Measurements from ENCODE around the gene SLC44A5. TPM values are rescaled to one million over a fixed set of nuclear protein-coding genes. Genes with fewer than 3 reads are reported as not detected.

The SLC44A5 gene
- total RNA-seq, 2 donors from 2014 or later: 0.17 to 5.4 TPM

DNA sequence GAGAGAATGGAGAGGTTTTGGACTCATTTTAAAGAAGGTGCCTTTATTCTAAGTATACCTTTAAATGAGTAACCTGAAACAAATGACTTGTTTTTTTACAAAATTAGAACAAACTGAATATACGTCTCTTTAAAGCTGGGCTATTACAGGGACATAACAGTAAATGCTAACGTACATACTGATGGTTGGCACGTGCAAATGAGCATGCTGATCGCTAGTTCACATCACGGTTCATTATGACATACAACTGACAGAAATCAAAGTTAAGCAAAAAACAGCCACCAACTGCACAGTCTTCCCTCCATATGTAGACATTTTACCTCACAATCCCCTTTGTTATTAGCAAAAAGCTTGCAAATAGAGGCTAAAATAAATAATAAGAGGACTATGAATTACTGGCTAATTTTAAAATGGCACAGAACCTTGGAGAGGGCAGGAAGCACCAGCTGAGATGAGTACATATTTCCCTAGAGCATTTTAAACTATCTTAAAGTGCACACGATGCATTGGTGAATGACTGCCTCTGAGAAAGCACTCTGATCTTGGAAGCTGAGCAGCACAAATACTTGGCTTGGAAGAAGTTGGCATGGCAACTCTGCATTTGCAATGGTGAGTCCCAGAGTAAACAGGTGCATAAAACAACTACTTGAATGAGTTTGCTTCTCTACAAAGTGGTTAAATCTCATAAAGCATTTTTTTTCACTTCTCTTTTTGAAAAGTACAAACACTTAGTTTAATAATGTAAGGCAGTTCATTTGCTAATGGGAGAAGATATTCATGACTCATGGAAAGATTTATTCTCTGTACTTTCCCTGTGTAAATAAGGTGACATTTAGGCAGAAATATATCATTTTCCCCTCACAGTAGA, 272.1 kb downstream of the SLC44A5 start:
- H3K36me3 ChIP-seq: no peaks in the 10 kb centered on the region
- no peaks in the 10 kb centered on the region for H3K9me3 ChIP-seq
- H3K9ac ChIP-seq (ENCODE audit: low read depth in 2 of 2, low read length in 2 of 2): no peak overlapping the region
- intact Hi-C loops (cut with DNase I): no loop called here
- no peaks in the 10 kb centered on the region for H3K27me3 ChIP-seq
- H3K27ac ChIP-seq: no peak overlapping the region
- TF ChIP-seq, protein P1, sequence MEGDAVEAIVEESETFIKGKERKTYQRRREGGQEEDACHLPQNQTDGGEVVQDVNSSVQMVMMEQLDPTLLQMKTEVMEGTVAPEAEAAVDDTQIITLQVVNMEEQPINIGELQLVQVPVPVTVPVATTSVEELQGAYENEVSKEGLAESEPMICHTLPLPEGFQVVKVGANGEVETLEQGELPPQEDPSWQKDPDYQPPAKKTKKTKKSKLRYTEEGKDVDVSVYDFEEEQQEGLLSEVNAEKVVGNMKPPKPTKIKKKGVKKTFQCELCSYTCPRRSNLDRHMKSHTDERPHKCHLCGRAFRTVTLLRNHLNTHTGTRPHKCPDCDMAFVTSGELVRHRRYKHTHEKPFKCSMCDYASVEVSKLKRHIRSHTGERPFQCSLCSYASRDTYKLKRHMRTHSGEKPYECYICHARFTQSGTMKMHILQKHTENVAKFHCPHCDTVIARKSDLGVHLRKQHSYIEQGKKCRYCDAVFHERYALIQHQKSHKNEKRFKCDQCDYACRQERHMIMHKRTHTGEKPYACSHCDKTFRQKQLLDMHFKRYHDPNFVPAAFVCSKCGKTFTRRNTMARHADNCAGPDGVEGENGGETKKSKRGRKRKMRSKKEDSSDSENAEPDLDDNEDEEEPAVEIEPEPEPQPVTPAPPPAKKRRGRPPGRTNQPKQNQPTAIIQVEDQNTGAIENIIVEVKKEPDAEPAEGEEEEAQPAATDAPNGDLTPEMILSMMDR (IDR thresholded peaks at IDR 0.05): no peak
- no peak overlapping the region for H3K4me3 ChIP-seq
- H3K4me1 ChIP-seq: no peaks in the 10 kb centered on the region
- DNase-seq: no peak

DNA sequence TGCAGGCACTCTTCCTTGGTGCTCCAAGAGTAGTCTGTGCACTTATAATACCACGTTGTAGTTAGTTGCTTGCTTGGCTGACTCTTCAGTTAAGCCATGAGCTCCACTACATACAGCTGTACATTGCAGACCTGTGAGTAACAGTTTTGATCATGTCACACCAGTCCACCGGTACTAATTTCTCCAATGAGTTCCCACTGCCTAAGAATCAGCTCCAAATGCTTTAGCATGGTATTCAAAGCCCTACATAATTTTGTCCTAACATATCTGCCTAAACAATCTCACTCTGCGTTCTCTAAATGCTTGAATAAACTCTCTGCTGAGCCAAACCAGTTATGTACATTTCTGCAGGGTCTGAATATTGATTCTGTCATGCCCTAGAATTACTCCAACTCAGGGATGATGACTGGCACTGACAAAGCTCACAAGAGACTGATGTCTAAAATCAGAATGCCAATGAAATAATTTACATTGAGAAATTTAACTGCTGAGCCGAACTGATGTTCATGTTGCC, 276.0 kb downstream of the SLC44A5 start:
- H3K4me1 ChIP-seq: no peaks in the 10 kb centered on the region
- H3K36me3 ChIP-seq: no peaks in the 10 kb centered on the region
- no peak overlapping the region for H3K9ac ChIP-seq (ENCODE audit: low read depth in 2 of 2, low read length in 2 of 2)
- intact Hi-C loops (cut with DNase I): no loop called here
- H3K27me3 ChIP-seq: no peaks in the 10 kb centered on the region
- H3K9me3 ChIP-seq: no peaks in the 10 kb centered on the region
- no peak overlapping the region for H3K4me3 ChIP-seq
- TF ChIP-seq, protein P1 (IDR thresholded peaks at IDR 0.05): no peak
- DNase-seq: no peak
- H3K27ac ChIP-seq: no peak overlapping the region

DNA sequence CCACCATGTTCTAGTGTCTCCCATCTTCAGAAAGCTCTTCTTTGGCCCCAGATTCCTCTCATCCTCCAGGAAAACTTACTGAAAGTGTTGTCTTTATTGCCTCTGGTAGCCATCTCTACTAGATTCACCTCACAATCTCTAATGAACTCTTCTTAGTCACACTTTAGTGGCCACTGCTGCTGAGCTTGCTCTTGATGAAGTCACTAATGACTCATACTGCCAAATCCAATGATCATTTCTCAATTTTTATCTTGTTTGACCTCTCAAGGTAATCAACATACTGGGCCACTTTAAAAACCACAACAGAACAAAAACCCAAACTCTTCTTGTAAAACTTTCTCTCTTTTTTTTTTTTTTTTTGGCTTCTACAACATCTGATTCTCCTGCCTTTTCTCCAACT, 280.3 kb downstream of the SLC44A5 start:
- Histone ChIP-seq H3K4me3 (no peak overlapping the region), H3K9ac (ENCODE audit: low read depth in 2 of 2, low read length in 2 of 2) (no peak overlapping the region), H3K27ac (no peak overlapping the region), H3K27me3 (no peaks in the 10 kb centered on the region), H3K36me3 (no peaks in the 10 kb centered on the region), H3K4me1 (no peaks in the 10 kb centered on the region), H3K9me3 (no peaks in the 10 kb centered on the region)
- TF ChIP-seq, protein P1 (IDR thresholded peaks at IDR 0.05): no peak
- intact Hi-C loops (cut with DNase I): no loop called here
- DNase-seq: no peak

DNA sequence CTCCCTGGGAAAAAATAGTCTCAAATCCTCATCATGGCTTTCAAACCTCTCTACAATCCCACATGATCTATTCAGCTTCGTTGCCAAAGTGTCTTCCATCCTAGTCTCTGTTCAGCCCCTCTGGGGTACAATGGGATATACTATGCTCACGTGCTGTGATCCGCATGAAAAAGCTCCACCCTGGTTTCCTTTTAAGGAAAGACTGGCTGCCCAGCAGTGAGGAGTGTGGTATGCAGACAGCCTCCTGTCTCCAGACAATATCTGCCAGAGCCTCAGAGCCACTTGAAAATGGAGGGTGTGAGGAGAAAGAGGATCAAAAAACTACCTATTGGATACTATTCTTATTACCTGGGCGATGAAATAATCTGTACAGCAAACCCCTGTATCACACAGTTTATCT, 282.2 kb downstream of the SLC44A5 start:
- Histone ChIP-seq H3K27ac (no peak overlapping the region), H3K27me3 (no peaks in the 10 kb centered on the region), H3K9ac (ENCODE audit: low read depth in 2 of 2, low read length in 2 of 2) (no peak overlapping the region), H3K9me3 (no peaks in the 10 kb centered on the region), H3K4me3 (no peak overlapping the region), H3K36me3 (no peaks in the 10 kb centered on the region), H3K4me1 (no peaks in the 10 kb centered on the region)
- DNase-seq: no peak
- intact Hi-C loops (cut with DNase I): no loop called here
- TF ChIP-seq, protein P1 (IDR thresholded peaks at IDR 0.05): no peak

DNA sequence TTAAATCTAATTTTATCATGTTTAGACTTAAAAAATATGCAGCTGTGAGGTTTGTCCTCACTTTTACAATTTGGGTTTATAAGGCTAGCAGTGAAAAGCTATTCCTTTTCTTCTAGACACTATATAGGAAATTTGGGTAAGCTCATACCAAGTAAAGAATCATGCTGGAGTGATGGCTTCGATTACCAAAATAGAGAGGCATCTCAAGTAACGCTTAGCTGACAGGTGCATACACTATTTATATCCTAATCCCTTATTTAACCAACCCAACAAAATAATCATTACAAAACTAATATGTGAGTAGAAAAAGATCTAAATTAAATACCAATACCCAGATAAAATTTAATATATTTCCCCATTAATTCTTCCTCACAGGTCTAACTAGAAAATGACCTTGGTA, 283.5 kb downstream of the SLC44A5 start:
- Histone ChIP-seq H3K27me3 (no peaks in the 10 kb centered on the region), H3K9me3 (no peaks in the 10 kb centered on the region), H3K9ac (ENCODE audit: low read depth in 2 of 2, low read length in 2 of 2) (no peak overlapping the region), H3K27ac (no peak overlapping the region), H3K4me3 (no peak overlapping the region), H3K4me1 (no peaks in the 10 kb centered on the region), H3K36me3 (no peaks in the 10 kb centered on the region)
- DNase-seq: no peak
- intact Hi-C loops (cut with DNase I): no loop called here
- TF ChIP-seq, protein P1 (IDR thresholded peaks at IDR 0.05): no peak
